HAP-1 (cell line): Measurements from ENCODE around the gene MEI4.
"Not testable (repeated sequence)": the region's sequence is repeated elsewhere in the genome, so short reads cannot be mapped to it uniquely, and the experiment has no call there.

Experiments used
- DNase-seq, 2 experiments: peaks; one replicate each; pipeline ENCODE4 v3.0.0-alpha.2; 2016 to 2020; ENCODE audit warnings: low spot score in 2 of 2
- H3K27me3 ChIP-seq: fragments of 250-450 bp; sonication (Bioruptor Pico); 2 replicates; pipeline ENCODE4 v1.5.1; 2020; ENCODE audit warnings: low read depth, mild to moderate bottlenecking, moderate library complexity
- H3K36me3 ChIP-seq: fragments of 250-450 bp; sonication (Bioruptor Pico); replicated peaks from 2 replicates; pipeline ENCODE4 v1.5.1; 2020; ENCODE audit warnings: mild to moderate bottlenecking
- H3K4me1 ChIP-seq: fragments of 250-450 bp; sonication (Bioruptor Pico); 2 replicates; pipeline ENCODE4 v1.5.1; 2020; ENCODE audit warnings: mild to moderate bottlenecking
- H3K4me3 ChIP-seq: fragments of 250-450 bp; sonication (Bioruptor Pico); 2 replicates; pipeline ENCODE4 v1.5.1; 2020; ENCODE audit warnings: mild to moderate bottlenecking, moderate library complexity
- H3K9me3 ChIP-seq: fragments of 250-450 bp; sonication (Bioruptor Pico); 2 replicates; pipeline ENCODE4 v1.5.1; 2020; ENCODE audit warnings: mild to moderate bottlenecking, moderate library complexity
- in situ Hi-C: fragments of 300-500 bp; cut with MboI; formaldehyde crosslinking; loops from 3 replicates; pipeline ENCODE4 v1.14.3; 2020; ENCODE audit warnings: low sequenced_read_pairs, inconsistent platforms, mixed read lengths

MEI4 gene

GRCh38 chr6:77813090-77813489 lies 160.3 kb downstream of the MEI4 start:
- Histone ChIP-seq H3K27me3 (no peaks in the 10 kb centered on the region), H3K4me3 (no peak overlapping the region), H3K4me1 (no peaks in the 10 kb centered on the region), H3K9me3 (no peaks in the 10 kb centered on the region), H3K36me3 (no peaks in the 10 kb centered on the region)
- DNase-seq = no peak
- in situ Hi-C loops = no loop called here

GRCh38 chr6:77814119-77814518 lies 161.3 kb downstream of the MEI4 start:
- no peaks in the 10 kb centered on the region for H3K27me3 ChIP-seq
- no peaks in the 10 kb centered on the region for H3K4me1 ChIP-seq
- no peaks in the 10 kb centered on the region for H3K9me3 ChIP-seq
- DNase-seq = no peak
- no peak overlapping the region for H3K4me3 ChIP-seq
- no peaks in the 10 kb centered on the region for H3K36me3 ChIP-seq
- in situ Hi-C loops = no loop called here

- H3K4me3 ChIP-seq = no peak overlapping the region
- no peaks in the 10 kb centered on the region for H3K36me3 ChIP-seq
- H3K4me1 ChIP-seq = no peaks in the 10 kb centered on the region
- no peak for DNase-seq
- H3K9me3 ChIP-seq = no peaks in the 10 kb centered on the region
- in situ Hi-C loops = no loop called here
- no peaks in the 10 kb centered on the region for H3K27me3 ChIP-seq
These were observed 162.7 kb downstream of the MEI4 start for GRCh38 chr6:77815531-77815930.

GRCh38 chr6:77816766-77817270 lies 164.0 kb downstream of the MEI4 start:
- no peaks in the 10 kb centered on the region for H3K27me3 ChIP-seq
- H3K4me3 ChIP-seq = no peak overlapping the region
- no peaks in the 10 kb centered on the region for H3K9me3 ChIP-seq
- no peaks in the 10 kb centered on the region for H3K4me1 ChIP-seq
- DNase-seq = no peak
- in situ Hi-C loops = no loop called here
- H3K36me3 ChIP-seq = no peaks in the 10 kb centered on the region

GRCh38 chr6:77822265-77822664 lies 169.4 kb downstream of the MEI4 start:
- in situ Hi-C loops = no loop called here
- Histone ChIP-seq H3K27me3 (no peaks in the 10 kb centered on the region), H3K4me3 (no peak overlapping the region), H3K4me1 (no peaks in the 10 kb centered on the region), H3K9me3 (no peaks in the 10 kb centered on the region), H3K36me3 (no peaks in the 10 kb centered on the region)
- DNase-seq = no peak

GRCh38 chr6:77825204-77825603 lies 172.4 kb downstream of the MEI4 start:
- Histone ChIP-seq H3K27me3 (no peaks in the 10 kb centered on the region), H3K4me1 (no peaks in the 10 kb centered on the region), H3K9me3 (no peaks in the 10 kb centered on the region), H3K4me3 (no peak overlapping the region), H3K36me3 (no peaks in the 10 kb centered on the region)
- in situ Hi-C loops = no loop called here
- no peak for DNase-seq

GRCh38 chr6:77829736-77830135 lies 176.9 kb downstream of the MEI4 start:
- no peaks in the 10 kb centered on the region for H3K27me3 ChIP-seq
- H3K36me3 ChIP-seq = no peaks in the 10 kb centered on the region
- DNase-seq = no peak
- in situ Hi-C loops = no loop called here
- H3K4me1 ChIP-seq = no peaks in the 10 kb centered on the region
- H3K9me3 ChIP-seq = no peaks in the 10 kb centered on the region
- H3K4me3 ChIP-seq = no peak overlapping the region

GRCh38 chr6:77833749-77834148 lies 180.9 kb downstream of the MEI4 start:
- H3K4me1 ChIP-seq, H3K36me3 ChIP-seq, H3K27me3 ChIP-seq, in situ Hi-C loops, H3K9me3 ChIP-seq, H3K4me3 ChIP-seq, DNase-seq: not testable (repeated sequence)

- in situ Hi-C loops = no loop called here
- Histone ChIP-seq H3K4me1 (no peaks in the 10 kb centered on the region), H3K4me3 (no peak overlapping the region), H3K36me3 (no peaks in the 10 kb centered on the region), H3K9me3 (no peaks in the 10 kb centered on the region), H3K27me3 (no peaks in the 10 kb centered on the region)
- no peak for DNase-seq
These were observed 181.8 kb downstream of the MEI4 start for GRCh38 chr6:77834591-77834996.

GRCh38 chr6:77837034-77837784 lies 184.4 kb downstream of the MEI4 start:
- in situ Hi-C loops = no loop called here
- Histone ChIP-seq H3K9me3 (no peaks in the 10 kb centered on the region), H3K4me3 (no peak overlapping the region), H3K4me1 (no peaks in the 10 kb centered on the region), H3K36me3 (no peaks in the 10 kb centered on the region), H3K27me3 (no peaks in the 10 kb centered on the region)
- DNase-seq = no peak

GRCh38 chr6:77839292-77839691 lies 186.5 kb downstream of the MEI4 start:
- no peaks in the 10 kb centered on the region for H3K9me3 ChIP-seq
- in situ Hi-C loops = no loop called here

GRCh38 chr6:77844822-77845221 lies 192.0 kb downstream of the MEI4 start:
- Histone ChIP-seq H3K27me3 (no peaks in the 10 kb centered on the region), H3K4me3 (no peak overlapping the region), H3K36me3 (no peaks in the 10 kb centered on the region), H3K4me1 (no peaks in the 10 kb centered on the region), H3K9me3 (no peaks in the 10 kb centered on the region)
- in situ Hi-C loops = no loop called here
- no peak for DNase-seq

More at GRCh38 chr6:77839292-77839691, 186.5 kb downstream of the MEI4 start:
- no peak for DNase-seq
- H3K4me1 ChIP-seq = no peaks in the 10 kb centered on the region
- no peaks in the 10 kb centered on the region for H3K36me3 ChIP-seq
- H3K4me3 ChIP-seq = no peak overlapping the region
- H3K27me3 ChIP-seq = no peaks in the 10 kb centered on the region

GRCh38 chr6:77853401-77853800 lies 200.6 kb downstream of the MEI4 start:
- Histone ChIP-seq H3K36me3 (no peaks in the 10 kb centered on the region), H3K9me3 (no peaks in the 10 kb centered on the region), H3K4me1 (no peaks in the 10 kb centered on the region), H3K27me3 (no peaks in the 10 kb centered on the region), H3K4me3 (no peak overlapping the region)
- no peak for DNase-seq
- in situ Hi-C loops = no loop called here

GRCh38 chr6:77856391-77856790 lies 203.6 kb downstream of the MEI4 start:
- in situ Hi-C loops = no loop called here
- H3K27me3 ChIP-seq = no peaks in the 10 kb centered on the region
- DNase-seq = no peak

GRCh38 chr6:77857421-77857820 lies 204.6 kb downstream of the MEI4 start:
- Histone ChIP-seq H3K27me3 (no peaks in the 10 kb centered on the region), H3K4me3 (no peak overlapping the region), H3K36me3 (no peaks in the 10 kb centered on the region), H3K4me1 (no peaks in the 10 kb centered on the region), H3K9me3 (no peaks in the 10 kb centered on the region)
- DNase-seq = no peak
- in situ Hi-C loops = no loop called here

More at GRCh38 chr6:77856391-77856790, 203.6 kb downstream of the MEI4 start:
- Histone ChIP-seq H3K9me3 (no peaks in the 10 kb centered on the region), H3K36me3 (no peaks in the 10 kb centered on the region), H3K4me1 (no peaks in the 10 kb centered on the region), H3K4me3 (no peak overlapping the region)
